ENCODE data around the gene FLT4.

DNA sequence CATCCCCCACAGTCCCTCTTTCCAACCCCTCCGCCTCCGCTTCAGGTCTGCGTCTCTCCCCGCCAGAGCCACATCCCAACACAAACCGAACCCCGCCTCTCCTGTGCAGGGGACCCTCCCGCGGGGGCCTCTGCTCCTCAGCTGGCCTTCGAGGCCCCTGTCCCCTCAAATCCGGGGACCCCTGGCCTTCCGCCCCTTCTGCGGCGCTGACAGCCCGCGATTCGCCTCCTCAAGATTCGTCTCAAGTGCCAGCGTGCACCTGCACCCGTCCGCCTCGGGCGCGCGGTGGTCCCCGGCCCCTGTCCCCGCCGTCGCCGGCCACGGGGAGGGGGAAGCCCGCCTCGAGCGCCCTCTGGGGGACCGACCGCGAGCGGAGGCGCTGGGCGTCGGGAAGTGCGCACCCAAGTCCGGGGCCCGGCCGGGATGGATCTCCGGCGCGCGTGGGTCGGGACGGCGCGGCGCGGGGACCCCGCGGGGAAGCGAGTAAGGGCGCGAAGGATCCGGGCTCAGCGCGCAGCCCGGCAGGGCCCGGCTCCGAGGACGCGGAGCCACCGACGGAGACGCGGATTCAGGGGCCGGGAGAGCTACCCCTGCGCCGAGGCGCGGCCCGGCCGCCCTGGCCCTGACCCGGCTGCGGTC, 623 bp downstream of the FLT4 start:
- TF ChIP-seq, protein P1, sequence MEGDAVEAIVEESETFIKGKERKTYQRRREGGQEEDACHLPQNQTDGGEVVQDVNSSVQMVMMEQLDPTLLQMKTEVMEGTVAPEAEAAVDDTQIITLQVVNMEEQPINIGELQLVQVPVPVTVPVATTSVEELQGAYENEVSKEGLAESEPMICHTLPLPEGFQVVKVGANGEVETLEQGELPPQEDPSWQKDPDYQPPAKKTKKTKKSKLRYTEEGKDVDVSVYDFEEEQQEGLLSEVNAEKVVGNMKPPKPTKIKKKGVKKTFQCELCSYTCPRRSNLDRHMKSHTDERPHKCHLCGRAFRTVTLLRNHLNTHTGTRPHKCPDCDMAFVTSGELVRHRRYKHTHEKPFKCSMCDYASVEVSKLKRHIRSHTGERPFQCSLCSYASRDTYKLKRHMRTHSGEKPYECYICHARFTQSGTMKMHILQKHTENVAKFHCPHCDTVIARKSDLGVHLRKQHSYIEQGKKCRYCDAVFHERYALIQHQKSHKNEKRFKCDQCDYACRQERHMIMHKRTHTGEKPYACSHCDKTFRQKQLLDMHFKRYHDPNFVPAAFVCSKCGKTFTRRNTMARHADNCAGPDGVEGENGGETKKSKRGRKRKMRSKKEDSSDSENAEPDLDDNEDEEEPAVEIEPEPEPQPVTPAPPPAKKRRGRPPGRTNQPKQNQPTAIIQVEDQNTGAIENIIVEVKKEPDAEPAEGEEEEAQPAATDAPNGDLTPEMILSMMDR (IDR thresholded peaks at IDR 0.05) = no peak
- no peak for TF ChIP-seq EP300 (IDR thresholded peaks at IDR 0.05)

Data from sigmoid colon (tissue), 4 donors.